Stimulated activated CD4-positive, alpha-beta T cell treated with anti-CD3 and anti-CD28 coated beads, Interleukin-2, amount 100 ng/mL, for 48 hours (primary cell): ENCODE results near the gene UBR7.
"Not testable (repeated sequence)": the region's sequence is repeated elsewhere in the genome, so short reads cannot be mapped to it uniquely, and the experiment has no call there.

Source experiments
- DNase-seq, 2 donors: peaks; one replicate each; pipeline ENCODE4 v3.0.0-alpha.2; 2020

UBR7 gene

DNA sequence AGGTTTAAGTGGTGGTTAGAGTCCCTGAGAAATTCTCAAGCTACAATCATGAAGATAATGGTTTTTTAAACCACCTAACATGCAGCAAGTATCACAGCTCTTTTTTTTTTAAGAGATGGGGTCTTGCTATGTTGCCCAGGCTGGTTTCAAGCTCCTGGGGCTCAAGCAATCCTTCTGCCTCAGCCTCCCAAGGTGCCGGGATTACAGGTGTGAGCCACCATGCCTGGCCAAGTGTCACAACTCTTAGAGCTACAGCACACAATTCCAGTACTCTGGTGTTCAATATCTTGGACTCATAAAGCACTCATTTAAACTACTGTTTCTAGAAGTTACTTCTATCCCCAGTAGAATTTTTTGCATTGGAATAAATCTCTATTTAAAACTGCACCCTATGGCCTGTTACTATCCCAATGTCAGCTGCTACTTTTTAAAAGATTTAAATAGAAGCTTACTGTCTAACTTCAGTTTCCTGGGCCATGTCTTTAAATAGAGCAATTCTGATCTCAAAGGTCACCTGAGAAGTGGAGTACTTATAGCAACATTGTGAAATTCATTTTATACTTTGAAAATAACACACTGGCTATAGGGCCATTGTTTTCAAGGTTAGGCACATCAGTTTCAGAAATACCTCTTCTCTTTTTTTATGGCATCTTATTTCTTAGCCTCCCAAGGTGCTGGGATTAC lies 11.6 kb upstream of the UBR7 start:
- DNase-seq: no peak

DNA sequence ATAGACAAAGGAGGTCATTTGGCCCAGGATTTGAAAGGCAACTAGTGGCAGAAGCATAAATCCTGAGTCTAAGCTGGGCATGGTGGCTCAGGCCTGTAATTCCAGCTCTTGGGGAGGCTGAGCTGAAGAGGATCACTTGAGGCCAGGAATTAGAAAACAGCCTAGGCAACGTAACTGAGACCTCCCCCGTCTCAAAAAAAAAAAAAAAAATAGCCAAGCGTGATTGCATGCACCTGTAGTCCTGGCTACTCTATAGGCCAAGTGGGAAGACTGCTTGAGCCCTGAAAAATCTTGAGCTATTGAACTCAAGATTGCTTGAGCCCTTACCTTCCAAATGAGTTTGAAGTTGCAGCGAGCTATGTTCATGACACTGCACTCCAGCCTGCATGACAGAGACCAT lies 8.0 kb upstream of the UBR7 start:
- no peak for DNase-seq

DNA sequence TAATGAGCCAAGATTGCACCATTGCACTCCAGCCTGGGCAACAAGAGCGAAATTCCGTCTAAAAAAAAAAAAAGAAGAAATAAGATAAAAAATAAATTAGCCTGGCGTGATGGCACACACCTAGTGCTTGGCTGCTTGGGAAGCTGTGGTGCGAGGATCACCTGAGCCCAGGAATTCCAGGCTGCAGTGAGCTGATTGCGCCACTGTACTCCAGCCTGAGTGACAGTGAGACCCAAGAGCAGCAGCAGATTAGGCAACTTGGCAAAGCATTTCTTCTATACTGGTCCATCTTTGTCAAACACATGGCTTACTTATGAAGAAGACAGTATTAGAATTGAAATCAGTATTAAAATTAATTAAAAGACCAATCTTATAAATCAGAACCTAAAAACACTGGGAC lies 6.5 kb upstream of the UBR7 start:
- DNase-seq: no peak

DNA sequence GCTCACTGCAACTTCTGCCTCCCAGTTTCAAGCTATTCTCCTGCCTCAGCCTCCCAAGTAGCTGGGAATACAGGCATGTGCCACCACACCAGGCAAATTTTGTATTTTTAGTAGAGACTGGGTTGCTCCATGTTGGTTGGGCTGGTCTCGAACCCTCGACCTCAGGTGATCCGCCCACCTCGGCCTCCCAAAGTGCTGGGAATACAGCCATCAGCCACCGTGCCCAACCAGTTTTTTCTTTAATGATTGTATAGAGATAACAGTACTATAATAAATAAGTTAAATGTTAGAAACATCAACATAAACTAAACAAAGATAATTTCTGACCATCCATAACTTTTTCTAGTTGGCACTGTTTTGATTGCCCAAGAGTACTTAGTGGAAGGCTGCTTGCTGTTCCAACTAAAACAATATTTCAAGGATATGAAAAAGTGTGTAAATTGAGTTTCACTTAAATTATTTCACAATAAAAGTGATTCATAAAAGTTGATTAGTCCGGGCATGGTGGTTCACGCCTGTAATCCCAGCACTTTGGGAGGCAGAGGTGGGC lies 5.8 kb upstream of the UBR7 start:
- no peak for DNase-seq

DNA sequence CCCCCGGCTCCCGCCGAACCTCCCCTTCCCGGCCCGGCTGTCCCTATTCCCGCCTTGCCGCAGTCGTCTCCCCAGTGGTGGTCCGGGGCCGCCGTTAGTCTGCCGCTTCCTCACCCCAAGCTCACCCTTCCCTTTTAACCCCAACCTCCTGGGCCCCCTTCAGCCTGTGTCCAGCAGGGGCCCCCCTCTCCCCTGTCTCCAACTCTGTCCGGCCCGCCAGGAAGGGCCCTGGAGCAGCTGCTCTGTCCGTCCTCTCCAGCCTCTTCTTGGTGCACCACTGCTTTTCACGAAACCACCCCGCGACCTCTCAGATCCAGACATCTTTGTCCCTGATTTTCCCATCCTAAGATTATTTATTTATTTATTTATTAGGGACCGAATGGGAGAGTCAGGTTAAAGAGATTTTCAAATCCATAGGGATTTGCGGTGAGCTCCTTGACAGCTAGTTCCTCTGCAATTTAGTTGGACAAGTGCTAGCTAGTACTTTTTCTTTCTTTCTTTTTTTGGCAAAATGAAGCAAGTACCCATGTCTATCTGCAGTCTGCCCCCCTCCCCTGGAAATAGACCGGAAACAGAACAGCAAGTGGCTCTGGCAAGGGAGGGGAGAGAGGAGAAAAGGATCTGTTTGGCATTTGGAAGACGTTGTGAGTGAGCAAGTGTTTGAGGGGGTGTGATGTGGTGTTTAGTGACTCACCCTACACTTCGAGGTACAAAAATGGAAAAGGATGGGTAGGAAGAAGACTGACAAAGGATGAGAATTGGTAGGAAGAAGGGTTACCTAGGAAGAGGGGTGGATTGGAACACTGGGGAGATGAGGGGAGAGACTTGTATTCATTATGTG lies 632 bp downstream of the UBR7 start:
- no peak for DNase-seq

DNA sequence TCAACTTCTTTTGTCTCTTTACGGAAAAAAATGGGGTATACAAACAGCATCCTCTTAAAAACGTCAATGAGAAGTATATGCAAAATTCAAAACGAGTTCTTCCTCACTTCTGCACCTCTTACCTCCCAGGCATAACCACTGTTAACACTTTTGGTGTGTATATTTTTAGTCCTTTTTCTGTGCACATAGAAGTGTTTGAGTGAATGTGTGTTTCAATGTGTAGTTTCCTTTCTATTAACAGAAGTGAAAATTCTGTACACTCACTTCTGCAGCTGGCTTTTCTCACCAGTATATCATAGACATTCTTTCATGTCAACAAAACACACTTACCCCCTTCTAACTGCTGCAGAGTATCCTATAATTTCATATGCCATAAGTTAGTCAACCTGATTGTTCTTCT lies 5.4 kb downstream of the UBR7 start:
- DNase-seq: no peak

DNA sequence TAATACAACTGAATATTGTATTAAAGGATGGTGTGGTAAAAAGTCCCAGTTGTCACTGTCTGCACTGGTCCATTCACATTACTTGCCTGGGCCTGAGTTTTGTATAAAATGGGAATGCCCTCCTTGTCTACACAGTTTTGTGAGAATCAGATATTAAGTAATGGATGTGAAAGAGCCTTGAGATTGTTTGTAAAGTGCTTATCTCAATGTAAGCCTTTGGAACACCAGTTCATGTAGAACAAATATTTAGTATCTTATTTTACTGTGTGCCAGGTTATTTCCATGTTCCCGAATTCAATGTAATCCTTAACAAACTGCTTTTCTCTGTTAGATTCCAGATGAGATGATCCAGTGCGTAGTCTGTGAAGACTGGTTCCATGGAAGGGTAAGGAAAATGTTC lies 7.5 kb downstream of the UBR7 start:
- no peak for DNase-seq

DNA sequence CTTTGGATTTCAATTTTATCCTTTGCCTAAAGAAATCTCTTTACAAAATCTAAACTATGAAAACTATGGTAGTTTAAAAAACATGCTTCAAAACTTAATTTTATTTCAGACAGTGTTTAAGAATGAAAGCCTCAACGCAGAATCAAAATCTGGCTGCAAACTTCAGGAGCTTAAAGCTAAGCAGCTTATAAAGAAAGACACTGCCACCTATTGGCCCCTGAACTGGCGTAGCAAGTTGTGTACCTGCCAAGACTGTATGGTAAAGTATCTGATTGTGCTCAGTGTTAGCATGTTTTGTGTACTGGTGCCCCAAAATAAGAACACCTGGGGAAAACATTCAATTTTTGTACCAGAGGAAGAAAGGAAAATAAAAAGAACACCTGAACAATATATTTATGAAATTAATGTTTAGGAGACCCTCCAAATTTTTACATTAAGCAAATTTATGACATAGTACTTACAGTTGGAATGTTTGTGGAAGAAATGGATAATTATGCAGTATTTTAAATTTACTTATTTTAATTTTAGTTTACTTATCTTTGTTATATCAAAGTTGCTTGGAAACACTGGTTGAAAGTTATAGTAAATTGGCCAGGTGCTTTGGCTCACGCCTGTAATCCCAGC lies 12.2 kb downstream of the UBR7 start:
- peak in 1 of 2 donors; percentile 16 for DNase-seq

DNA sequence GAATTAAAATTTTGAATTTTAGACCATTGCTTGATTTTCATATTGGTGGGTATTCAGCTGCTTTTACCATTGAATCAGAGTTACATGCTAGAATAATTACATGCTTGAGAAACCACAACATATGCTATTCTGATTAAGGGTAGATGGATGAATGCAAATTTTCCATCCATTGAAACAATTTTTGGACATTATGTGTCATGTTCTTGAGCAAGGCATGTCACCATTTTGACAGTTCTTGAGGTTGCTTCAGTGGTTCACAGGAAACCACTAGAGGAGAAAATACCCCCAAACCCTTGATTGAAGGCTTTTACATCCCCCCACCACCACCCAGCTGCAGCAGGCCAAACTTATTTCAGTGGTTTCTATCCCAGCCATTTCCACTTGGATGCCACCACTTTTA lies 13.5 kb downstream of the UBR7 start:
- DNase-seq: no peak

DNA sequence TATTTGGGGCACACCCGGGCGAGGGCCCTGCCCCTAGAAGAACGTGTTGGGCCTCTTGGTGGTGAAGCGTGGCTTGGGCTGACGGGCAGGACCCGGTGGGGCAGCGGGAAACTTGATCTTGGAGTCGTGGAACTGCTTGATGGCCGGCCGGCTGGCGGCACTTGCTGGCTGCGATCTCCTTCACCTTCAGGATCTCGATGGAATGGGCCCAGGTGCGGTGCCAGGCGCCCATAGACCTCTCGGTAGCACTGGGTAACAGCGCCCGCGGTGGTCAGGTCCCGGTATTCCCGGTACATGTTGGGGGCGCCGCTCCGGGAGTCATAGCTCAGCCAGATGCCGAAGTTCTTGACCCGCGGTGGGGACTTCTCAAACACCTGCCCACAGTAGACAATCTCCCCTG lies 16.5 kb downstream of the UBR7 start:
- DNase-seq: no peak

DNA sequence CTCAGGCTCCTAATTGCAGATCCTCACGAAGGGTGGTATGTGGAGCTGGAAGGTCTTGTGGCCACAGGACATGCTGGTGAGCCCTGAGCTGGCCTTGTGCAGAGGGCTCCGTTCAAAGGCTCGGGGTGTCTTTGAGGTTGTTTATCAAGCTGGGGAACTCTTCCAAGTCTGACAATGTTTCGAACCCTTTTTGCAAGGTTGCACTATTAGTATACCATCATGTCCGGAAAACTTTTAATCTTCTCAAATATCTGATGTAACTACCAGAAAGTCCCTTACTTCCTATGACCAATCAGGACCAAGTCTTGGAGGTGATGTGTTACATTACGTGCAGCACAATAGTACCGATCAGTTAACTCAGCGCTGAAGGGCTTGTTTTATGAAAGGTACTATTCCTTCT lies 21.5 kb downstream of the UBR7 start:
- DNase-seq: no peak

DNA sequence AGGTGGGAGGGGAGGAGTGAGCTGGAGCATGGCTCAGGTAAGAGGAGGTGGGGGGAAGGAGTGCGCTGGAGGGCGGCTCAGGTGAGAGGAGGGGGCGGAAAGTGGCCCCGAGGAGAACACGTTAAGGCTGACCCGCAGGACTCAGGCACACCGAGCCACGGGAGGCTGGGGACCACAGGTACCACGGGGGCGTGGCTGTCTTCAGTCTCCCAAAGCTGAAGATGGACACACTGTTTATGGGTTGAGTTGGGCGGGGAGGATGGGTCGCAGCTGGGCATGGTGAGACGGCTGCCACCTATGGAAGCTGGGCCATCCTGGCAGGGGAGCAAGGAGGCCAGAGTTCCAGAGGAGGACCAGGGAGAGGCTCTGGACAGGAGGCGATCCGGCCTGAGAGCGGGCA lies 23.5 kb downstream of the UBR7 start:
- DNase-seq: no peak

DNA sequence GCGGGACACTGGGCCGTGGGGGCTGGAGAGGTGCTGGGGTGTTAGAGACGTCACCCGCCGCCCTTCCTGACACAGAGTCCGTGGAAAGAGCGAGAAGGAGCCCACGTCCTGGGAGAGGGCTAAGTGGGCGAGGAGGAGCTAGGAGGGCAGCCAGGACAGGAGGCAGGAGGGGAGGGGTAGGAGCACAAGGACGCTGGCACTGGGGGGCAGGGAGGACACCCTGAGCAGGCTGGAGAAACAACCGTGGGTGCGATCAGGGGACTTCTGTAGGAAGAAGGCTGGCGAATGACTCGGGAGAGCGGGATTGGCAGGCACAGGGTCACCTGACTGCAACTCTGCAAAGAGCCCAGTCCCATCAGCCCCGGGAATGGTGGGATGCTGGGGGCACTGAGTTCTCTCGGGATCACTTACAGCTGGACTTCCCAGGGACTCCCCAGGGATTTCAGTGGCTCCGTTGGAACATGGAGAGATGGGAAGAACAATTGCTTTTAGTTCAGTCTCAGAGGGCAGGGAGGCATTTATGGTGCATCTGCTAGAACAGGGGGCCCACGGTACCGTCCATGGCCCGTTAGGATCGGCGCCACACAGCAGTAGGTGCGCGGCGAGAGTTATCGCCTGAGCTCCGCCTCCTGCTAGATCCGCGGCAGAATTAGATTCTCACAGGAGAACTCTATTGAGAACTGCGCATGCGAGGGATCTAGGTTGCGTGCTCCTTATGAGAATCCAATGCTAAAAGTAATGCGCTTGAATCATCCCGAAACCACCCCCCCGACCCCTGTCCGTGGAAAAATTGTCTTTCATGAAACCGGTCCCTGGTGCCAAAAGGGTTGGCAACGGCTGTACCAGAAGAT lies 24.3 kb downstream of the UBR7 start:
- DNase-seq: no peak

DNA sequence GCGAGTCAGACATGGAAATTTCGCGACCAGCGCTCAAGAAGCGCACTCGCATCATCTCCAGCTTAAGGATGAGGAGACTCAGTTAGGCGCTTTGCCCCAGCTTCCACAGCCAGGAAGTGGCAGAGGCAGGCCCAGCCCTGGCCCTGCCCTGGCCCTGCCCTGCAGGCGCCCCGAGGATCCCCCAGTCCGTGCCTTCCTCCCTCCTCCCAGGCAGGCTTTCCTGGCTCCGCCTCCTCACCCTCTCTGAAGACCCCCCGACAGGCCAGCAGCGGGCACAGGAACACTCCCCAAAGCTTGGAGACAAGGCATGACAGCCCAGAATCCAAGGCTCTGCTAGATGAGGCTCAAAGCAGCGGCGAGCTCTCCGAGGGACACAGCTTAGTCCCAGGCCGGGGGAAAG lies 25.1 kb downstream of the UBR7 start:
- no peak for DNase-seq

DNA sequence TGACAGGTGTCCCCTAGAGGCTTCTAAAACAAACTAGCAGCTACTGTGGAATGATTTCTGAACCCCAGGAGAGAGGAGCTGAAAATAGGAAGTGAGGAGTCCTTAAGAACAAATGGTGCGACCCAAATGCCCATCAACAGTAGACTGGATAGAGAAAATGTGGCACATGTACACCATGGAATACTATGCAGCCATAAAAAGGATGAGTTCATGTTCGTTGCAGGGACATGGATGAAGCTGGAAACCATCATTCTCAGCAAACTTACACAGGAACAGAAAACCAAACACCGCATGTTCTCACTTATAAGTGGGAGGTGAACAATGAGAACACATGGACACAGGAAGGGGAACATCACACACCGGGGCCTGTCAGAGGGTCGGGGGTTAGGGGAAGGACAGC lies 26.0 kb downstream of the UBR7 start:
- DNase-seq: not testable (repeated sequence)

DNA sequence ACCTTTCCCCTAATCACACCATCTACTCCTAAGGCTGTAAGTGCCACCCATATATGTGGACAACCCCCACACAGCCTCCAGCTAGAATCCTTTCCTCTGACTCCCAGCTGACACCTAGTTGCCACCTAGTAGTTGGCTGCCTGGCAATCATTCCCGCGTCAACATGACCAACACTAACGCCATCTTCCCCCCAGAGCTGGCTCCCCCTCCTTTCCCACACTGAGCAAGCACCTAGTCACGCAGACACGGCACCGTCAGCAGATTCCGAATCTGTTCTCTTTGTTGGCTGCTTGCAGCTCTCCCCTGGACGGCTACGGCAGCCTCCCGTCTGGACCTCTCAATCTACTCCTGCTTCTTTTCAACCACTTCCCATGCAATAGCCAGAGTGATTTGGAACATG lies 27.7 kb downstream of the UBR7 start:
- DNase-seq: no peak

DNA sequence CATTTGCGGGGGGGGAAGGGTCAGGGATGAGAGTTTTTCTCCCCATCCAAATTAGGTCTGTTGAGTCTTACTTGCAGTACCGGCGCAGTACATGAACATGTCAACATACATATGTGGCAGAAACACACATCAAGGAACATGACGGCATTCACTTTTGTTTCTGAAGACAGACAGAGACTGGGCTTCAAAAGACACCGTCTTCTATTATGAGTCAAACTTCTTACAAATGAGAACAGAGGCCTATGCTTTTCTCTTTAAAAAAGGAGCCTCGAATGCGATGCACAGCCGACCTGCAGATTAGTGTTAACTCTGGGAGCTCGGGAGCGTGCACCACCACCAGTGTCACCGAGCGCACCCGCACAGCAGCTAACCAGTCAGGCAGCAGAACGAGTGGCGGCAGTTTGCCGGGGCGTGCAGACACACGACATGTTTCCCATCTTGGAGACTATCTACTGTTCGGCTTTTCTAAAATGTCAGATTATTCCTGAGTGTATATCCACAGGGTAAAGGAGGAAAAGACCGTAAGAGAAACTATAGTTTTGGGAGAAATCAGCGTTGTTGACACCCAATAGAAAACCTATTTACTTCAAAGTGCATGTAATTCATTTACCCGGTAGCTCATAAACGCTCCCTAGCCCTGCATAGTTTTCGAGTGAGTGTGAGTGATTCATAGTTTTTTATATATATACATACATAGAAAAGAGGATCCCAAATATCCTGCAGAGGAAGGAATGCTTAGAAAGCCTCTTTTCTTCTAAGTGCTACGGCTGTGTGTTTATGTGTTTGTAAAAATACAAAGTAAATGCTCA lies 33.0 kb downstream of the UBR7 start:
- DNase-seq: no peak

DNA sequence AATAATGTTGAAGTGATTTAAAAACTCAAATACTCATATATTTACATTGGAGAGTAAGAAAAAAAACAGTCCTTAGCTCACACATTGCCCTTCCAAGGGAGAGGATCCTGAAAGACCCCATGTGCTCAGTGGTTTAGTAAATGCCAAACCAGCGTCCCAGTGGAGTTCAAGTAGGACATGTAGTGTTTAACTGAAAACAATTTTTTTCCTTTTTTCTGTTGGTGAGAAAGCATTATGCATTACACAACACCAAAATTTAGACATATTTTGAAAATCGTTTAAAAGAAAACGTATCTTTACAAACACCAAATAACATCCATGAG lies 33.6 kb downstream of the UBR7 start:
- DNase-seq: no peak

DNA sequence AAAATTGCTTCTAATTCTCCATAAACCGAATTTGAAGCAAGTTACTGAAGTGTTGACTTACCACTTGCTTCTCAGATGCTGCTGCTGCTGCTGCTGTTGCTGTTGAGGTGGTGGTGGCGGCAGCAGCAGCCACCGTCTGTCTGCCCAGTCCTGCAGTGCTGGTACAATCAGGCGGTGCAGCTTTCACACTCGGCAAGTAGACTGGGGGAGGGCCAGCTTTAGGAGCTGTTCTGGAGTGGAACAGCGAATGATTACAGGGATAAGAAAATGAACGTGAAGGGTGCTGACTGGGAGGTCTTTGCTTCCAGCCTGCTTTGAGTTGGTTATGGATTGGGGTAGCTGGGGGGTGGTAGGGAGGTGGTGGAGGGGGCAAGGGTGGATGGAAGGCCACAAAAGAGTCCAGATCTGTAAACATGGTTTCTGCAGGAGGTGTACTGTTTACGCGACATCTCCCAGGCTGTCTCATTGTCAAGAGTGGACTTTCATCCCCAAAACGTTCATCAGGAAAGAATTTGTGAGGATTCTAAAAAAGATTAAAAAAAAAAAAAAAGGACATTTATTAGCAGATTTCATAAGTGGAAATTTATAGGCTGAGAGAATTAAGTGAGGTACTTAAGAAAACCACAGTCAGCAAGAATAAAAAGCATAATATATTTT lies 38.8 kb downstream of the UBR7 start:
- no peak for DNase-seq

DNA sequence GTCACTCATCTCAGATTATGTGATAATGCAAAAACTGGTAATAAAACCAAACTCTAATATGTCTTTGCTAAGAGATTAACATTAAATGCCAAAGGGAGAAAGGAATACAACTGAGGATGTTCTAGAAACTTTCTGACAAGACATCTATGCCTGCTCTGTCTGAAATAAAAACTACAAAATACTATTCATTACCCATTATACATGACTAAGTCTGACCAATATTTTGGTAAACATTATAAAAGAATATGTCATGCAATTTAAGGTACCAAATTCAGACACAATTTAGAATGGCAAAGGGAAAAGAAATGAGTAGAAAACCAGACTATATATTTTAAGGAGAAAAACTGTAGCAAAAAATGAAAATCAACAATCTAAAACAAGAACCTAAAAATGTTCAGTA lies 39.5 kb downstream of the UBR7 start:
- DNase-seq: no peak

DNA sequence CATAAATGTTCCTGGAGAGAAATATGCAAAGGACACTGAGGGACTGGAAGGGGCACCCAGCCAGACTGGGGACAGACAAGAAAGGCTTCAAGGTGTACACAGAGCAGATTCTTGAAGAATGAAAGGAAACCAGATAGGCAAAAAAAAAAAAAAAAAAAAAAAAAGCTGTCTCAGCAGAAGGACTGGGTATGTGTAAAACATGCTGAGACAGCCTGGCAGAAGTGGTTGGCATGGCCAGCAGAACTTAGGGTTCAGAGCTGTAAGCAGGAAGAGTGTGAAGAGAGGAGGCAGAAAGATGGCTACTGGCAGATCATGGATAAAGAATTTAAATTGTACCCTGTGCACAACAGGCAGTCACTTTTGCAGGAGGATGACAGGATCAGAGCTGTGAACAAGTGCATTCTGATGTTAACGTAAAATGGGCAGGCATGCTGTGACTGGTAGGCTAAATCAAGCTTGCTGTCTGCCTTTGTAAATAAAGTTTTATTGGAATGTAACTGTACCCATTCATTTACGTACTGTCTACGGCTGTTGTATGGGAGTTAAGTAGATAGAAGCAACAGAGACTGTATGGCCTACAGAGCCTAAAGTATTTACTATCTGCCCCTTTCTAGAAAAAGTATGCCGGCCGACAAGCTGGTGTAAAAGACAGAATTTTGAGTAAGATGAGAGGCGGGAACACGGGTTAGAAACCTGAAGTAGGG lies 42.2 kb downstream of the UBR7 start:
- no peak for DNase-seq
